Duodenal mucosa (tissue), 2 donors: ENCODE measurements around the gene EPS8L3.

Experiments used
- H3K27ac ChIP-seq: one replicate; pipeline ENCODE4 v1.7.0; 2013; ENCODE audit warnings: low read depth, low read length
- H3K27me3 ChIP-seq, 2 donors: one replicate each; pipeline ENCODE4 v1.7.0; 2013; ENCODE audit warnings: low read length in 2 of 2, control low read depth in 1 of 2; ENCODE audit not compliant: insufficient read depth in 2 of 2, control insufficient read depth in 1 of 2
- H3K36me3 ChIP-seq, 2 donors: one replicate each; pipeline ENCODE4 v1.7.0; 2013; ENCODE audit warnings: low read length in 2 of 2, control low read depth in 1 of 2; ENCODE audit not compliant: insufficient read depth in 2 of 2, control insufficient read depth in 1 of 2
- H3K4me1 ChIP-seq, 2 donors: one replicate each; pipeline ENCODE4 v1.7.0; 2013; ENCODE audit warnings: low read length in 2 of 2, control low read depth in 1 of 2; ENCODE audit not compliant: insufficient read depth in 2 of 2, control insufficient read depth in 1 of 2
- H3K4me3 ChIP-seq, 2 donors: one replicate each; pipeline ENCODE4 v1.7.0; 2013; ENCODE audit warnings: low read length in 2 of 2, low read depth in 1 of 2
- H3K9ac ChIP-seq, 2 donors: one replicate each; pipeline ENCODE4 v1.7.0; 2013; ENCODE audit warnings: low read length in 2 of 2, low read depth in 1 of 2
- H3K9me3 ChIP-seq, 2 donors: one replicate each; pipeline ENCODE4 v1.7.0; 2013; ENCODE audit warnings: low read length in 2 of 2, control low read depth in 1 of 2; ENCODE audit not compliant: control insufficient read depth in 1 of 2

EPS8L3 gene

GRCh38 chr1:109732390-109732881 lies 31.3 kb downstream of the EPS8L3 start:
- Histone ChIP-seq H3K36me3 (peaks cover 6 to 11% of the 10 kb centered on the region in 2 donors), H3K4me3 (peak overlapping the region in 1 of 2 donors; percentile 9), H3K27ac (no peak overlapping the region), H3K27me3 (no peaks in the 10 kb centered on the region), H3K9me3 (no peaks in the 10 kb centered on the region), H3K4me1 (peaks cover 15 to 18% of the 10 kb centered on the region in 2 donors), H3K9ac (peak overlapping the region; percentile 12 to 38)

GRCh38 chr1:109730666-109731065 lies 33.1 kb downstream of the EPS8L3 start:
- Histone ChIP-seq H3K4me1 (peaks cover 15 to 18% of the 10 kb centered on the region in 2 donors), H3K9ac (no peak overlapping the region), H3K4me3 (no peak overlapping the region), H3K9me3 (no peaks in the 10 kb centered on the region), H3K27ac (no peak overlapping the region), H3K27me3 (no peaks in the 10 kb centered on the region), H3K36me3 (no peaks in the 10 kb centered on the region)

GRCh38 chr1:109728870-109729269 lies 34.9 kb downstream of the EPS8L3 start:
- Histone ChIP-seq H3K4me1 (peaks cover 15 to 18% of the 10 kb centered on the region in 2 donors), H3K36me3 (no peaks in the 10 kb centered on the region), H3K9ac (no peak overlapping the region), H3K9me3 (no peaks in the 10 kb centered on the region), H3K27me3 (no peaks in the 10 kb centered on the region), H3K4me3 (no peak overlapping the region), H3K27ac (no peak overlapping the region)

- H3K27me3 ChIP-seq: no peaks in the 10 kb centered on the region
- H3K4me1 ChIP-seq: peaks cover 4 to 5% of the 10 kb centered on the region in 2 donors
- H3K27ac ChIP-seq: no peak overlapping the region
- no peaks in the 10 kb centered on the region for H3K9me3 ChIP-seq
- no peak overlapping the region for H3K9ac ChIP-seq
- H3K36me3 ChIP-seq: no peaks in the 10 kb centered on the region
- no peak overlapping the region for H3K4me3 ChIP-seq
These were observed 36.9 kb downstream of the EPS8L3 start for GRCh38 chr1:109726728-109727373.

- Histone ChIP-seq H3K4me1 (peaks cover 0 to 2% of the 10 kb centered on the region in 2 donors), H3K9me3 (no peaks in the 10 kb centered on the region), H3K27me3 (no peaks in the 10 kb centered on the region), H3K27ac (no peak overlapping the region), H3K9ac (no peak overlapping the region), H3K36me3 (no peaks in the 10 kb centered on the region), H3K4me3 (no peak overlapping the region)
These were observed 37.7 kb downstream of the EPS8L3 start for GRCh38 chr1:109726007-109726406.

GRCh38 chr1:109725510-109725909 lies 38.2 kb downstream of the EPS8L3 start:
- Histone ChIP-seq H3K9ac (no peak overlapping the region), H3K27me3 (no peaks in the 10 kb centered on the region), H3K36me3 (no peaks in the 10 kb centered on the region), H3K4me3 (no peak overlapping the region), H3K27ac (no peak overlapping the region), H3K9me3 (no peaks in the 10 kb centered on the region), H3K4me1 (no peaks in the 10 kb centered on the region)

- no peaks in the 10 kb centered on the region for H3K4me1 ChIP-seq
- no peak overlapping the region for H3K27ac ChIP-seq
- no peaks in the 10 kb centered on the region for H3K9me3 ChIP-seq
- H3K9ac ChIP-seq: no peak overlapping the region
- H3K4me3 ChIP-seq: no peak overlapping the region
- H3K36me3 ChIP-seq: no peaks in the 10 kb centered on the region
- no peaks in the 10 kb centered on the region for H3K27me3 ChIP-seq
These were observed 38.8 kb downstream of the EPS8L3 start for GRCh38 chr1:109724933-109725332.

GRCh38 chr1:109722908-109723691 lies 40.6 kb downstream of the EPS8L3 start:
- H3K4me1 ChIP-seq: no peaks in the 10 kb centered on the region
- no peak overlapping the region for H3K9ac ChIP-seq
- H3K27ac ChIP-seq: no peak overlapping the region
- H3K4me3 ChIP-seq: no peak overlapping the region
- no peaks in the 10 kb centered on the region for H3K36me3 ChIP-seq
- no peaks in the 10 kb centered on the region for H3K9me3 ChIP-seq
- no peaks in the 10 kb centered on the region for H3K27me3 ChIP-seq

- Histone ChIP-seq H3K27ac (no peak overlapping the region), H3K9ac (no peak overlapping the region), H3K36me3 (no peaks in the 10 kb centered on the region), H3K4me3 (no peak overlapping the region), H3K27me3 (no peaks in the 10 kb centered on the region), H3K9me3 (no peaks in the 10 kb centered on the region), H3K4me1 (no peaks in the 10 kb centered on the region)
These were observed 41.8 kb downstream of the EPS8L3 start for GRCh38 chr1:109721971-109722370.

GRCh38 chr1:109721042-109721441 lies 42.7 kb downstream of the EPS8L3 start:
- Histone ChIP-seq H3K36me3 (no peaks in the 10 kb centered on the region), H3K9me3 (no peaks in the 10 kb centered on the region), H3K4me3 (no peak overlapping the region), H3K4me1 (no peaks in the 10 kb centered on the region), H3K27me3 (no peaks in the 10 kb centered on the region), H3K27ac (no peak overlapping the region), H3K9ac (no peak overlapping the region)
